RKO (cell line): ENCODE data around the gene BLCAP.
A peak's percentile ranks its signal among the peaks of the same experiment; 100 is the strongest.
"Not testable (repeated sequence)": the region's sequence is repeated elsewhere in the genome, so short reads cannot be mapped to it uniquely, and the experiment has no call there.

ENCODE experiments used
- DNase-seq: peaks from one replicate; pipeline ENCODE4 v3.0.0-alpha.2; 2016; ENCODE audit warnings: low spot score

Gene BLCAP, protein sequence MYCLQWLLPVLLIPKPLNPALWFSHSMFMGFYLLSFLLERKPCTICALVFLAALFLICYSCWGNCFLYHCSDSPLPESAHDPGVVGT

DNA sequence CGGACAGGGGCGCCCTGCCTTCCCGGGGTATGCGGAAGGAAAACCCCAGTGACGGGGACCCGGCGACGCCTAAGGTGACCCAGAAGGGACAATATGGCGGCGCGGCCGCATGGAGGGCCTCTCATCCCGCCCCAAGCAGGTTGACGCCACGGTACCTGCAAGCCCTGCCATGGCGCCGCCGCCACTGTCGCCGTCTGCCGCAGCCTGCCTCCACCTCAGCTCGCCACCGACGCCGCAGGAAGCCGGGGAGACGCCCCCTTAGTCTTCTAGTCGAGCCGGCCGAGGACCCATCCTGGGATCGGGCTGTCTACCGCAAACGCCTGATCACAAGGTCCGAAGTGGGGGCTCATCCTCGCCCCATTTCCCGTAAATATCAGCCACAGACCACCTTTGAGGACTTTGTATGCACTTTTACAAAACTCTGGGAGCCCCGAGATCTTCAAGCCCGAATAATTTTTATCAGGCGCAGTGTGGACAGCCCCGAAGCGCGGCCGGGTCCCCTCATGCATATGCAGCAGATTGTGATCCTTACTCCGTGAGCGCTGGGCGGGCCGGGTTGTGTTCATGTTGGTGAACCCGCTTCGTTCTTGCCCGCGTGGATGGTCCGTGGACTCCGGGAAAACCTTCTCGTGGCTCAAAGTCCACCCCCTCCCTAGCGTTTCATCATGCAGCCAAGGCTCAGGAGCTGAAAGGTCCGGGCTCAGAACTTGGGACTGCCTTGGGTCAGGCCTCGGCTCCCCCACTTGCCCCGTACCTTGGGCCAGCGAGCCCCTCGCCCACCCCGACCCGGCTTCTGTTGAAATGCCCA, at the start of gene BLCAP:
TSS of gene BLCAP (minus strand) at position 239 of the 808 bp plus-strand sequence. CDS start 8,702 bp downstream, outside the sequence.
- peak; percentile 92 for DNase-seq

DNA sequence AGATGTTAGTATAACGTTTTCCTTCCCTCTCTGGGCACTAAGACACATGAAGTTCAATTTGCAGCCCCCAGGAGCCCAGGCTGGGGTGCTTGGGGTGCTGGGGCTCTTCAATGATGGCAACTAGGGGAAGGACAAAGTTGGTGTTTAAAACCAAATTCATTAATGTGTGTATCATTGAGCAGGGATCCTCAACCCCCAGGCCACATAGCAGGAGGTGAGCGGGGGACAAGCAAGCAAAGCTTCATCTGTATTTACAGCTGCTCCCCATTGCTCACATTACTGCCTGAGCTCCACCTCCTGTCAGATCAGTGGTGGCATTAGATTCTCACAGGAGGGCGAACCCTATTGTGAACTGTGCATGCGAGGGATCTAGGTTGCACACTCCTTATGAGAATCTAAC, 49.8 kb upstream of the BLCAP start:
- not testable (repeated sequence) for DNase-seq

DNA sequence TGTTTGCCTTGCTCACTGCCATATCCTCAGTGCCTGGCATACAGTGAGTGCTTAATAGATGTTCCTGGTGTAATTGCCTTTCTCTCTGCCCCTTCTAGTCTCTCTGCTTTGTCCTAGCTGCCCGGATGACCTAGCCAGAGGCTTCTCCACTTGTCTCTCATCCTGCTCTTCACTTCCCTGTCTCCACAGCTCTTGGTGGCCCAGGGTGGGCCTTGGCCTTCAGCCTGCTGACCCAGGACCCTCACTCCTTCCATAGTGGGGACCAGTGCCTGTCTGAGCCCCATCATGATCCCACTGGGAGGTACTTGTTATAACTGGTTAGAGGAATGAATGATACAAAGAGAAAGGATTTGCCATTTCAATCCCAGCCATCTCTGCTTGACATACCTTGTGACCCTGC, 49.2 kb upstream of the BLCAP start:
- no peak for DNase-seq

DNA sequence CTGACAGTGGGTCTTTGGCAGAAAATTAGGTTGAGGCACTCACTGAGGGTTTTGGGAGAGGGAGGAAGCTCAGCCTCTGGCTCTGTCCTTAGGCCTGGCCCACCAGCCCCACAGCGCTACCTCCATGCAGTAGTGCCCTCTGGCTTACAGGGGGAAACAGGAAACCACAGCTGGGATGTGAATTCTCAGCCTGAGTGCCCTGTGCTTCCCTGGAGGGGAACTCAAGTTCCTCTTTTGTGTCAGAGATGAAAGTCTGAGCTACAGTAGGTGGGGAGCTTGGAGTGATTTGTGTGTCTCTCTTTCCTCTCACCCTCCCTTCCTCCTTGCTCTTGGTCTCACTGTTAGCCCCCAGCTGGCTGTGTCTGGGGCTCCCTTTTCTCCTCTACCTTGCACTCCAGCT, 48.2 kb upstream of the BLCAP start:
- DNase-seq: no peak

DNA sequence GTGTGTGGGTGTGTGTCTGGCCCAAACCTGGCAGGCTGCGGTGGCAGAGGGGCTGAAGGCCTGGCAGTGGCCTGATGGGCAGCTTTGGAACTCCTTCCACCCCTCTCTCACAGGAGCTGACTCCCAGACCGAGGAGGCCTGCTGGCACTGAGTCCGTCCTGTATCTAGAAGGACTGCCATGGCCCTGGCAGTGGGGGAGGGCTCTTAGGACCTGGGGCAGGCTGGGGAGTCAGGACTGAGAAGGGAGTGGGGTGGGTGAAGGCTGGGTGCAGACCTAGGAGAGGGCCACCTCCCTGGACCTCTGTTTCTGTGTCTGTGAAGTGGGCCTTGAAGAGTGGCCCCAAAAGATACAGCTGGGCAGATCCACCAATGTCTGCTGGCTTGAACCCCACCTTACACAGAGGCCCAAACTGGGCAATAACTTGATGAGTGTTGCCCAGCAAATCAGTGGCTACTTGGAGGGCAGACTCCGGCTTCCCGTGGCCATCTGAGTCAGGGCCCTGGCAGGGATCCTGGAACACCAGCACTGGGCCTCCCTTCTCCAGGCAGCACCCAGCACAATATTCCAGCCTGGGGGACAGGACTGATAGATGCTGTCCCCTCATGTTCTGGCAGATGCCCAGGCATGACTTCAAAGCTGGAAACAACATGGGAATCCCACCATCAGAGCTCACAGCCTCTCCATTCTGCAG, 46.7 kb upstream of the BLCAP start:
- DNase-seq: no peak

DNA sequence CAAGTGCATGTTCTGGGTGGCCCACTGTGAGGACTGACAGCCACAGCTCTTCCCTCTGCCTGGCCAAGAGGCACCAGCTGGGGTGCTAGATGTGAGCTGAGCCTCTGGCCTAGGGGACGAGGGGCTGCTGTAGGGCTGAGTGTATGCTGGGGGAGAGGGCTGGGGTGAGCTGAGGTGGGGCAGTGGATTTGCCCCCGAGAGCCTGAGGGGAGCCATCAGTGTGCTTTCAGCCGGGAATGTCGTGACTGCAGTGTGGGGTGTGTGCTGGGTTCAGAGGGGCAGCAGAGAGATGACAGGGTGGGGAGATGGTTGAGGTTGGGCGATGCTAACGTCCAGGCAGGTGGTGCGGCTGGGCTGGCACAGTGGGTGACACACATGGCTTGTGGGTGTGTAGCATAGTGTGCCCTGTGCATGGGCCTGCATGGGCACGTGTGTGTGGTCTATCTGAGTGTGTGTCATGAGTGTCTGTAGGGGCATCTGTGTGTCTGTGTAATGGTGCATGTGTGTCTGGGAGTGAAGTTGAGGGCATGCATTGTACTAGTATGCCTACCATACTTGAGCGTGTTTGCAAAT, 46.0 kb upstream of the BLCAP start:
- DNase-seq: no peak

DNA sequence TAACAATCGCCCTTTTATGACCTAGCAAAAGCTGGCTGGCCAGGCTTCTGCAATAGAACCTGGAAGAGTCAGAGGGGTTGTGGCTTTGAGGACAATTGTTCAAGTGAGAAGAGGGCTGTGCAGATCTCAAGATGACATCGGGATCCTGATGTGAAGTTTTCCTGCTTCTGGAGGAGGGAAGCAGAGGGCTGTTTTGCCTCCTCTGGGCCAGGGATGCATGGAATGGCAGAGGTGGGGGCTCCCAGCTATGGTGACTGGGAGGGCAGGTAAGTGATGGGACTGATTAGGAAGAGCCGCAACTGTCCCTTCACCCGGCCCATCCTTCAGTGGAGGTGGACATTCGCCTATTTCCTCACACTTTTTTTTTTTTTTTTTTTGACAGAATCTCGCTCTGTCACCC, 43.4 kb upstream of the BLCAP start:
- DNase-seq: no peak

DNA sequence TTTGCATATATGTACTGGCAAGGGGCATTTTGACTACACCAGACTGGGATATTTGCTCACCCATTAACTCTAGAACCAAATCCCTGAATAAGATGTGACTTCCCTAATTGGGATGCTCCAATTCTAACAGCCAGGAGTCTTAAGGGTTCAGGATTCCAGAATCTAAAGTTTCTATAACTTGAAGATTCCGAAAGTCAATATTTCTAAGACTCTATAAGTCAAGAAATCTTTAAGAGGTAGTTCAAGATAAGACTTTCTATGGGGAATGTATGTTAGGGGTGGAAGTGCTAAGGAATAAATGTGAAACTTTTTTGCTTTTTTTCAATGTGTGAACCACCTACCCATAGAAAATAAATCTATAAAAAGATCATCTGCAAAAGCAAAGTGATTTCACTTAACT, 42.7 kb upstream of the BLCAP start:
- no peak for DNase-seq

DNA sequence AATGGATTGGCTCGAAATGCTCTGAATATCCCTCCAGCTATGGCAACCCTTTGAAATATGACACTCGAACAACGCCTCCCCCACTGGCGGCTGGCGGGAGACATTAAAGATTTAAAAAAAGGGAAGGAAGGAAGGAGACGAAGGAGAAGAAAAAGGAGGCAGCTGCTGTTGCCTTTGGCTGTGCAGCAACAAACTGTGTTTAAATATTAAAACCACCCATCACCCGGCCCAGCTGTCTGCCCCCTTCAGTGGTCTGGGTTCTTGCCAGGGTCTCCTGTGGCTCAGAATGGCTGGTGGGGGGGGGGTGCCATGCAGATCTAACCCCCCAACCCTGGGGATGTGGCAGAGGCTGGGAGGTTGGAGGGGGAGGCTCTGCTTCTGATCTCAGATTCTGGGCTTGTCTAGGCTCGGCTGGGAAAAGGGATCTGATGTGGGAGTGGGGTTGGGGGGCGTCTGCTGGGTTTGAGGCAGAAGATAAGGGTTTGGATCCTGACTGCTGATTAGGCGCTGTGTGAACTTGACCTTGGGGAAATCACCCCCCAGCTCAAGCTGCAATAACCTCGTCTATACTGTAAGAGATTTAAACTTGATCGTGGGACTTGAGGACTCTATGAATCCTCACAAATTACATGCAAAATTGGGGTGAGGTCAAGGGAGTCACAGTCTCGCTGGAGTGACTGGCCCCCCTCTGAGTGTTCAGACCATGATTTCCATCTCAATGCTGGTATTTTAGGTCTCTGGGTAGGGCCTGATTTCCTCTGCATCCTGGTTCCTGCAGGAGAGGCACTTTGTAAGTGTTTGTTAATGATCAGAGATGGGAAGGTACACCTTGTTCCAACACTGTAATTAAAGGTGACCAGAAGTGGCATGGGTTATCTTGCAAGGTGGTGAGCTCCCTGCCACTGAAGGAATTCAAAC, 40.3 kb upstream of the BLCAP start:
- DNase-seq: no peak

DNA sequence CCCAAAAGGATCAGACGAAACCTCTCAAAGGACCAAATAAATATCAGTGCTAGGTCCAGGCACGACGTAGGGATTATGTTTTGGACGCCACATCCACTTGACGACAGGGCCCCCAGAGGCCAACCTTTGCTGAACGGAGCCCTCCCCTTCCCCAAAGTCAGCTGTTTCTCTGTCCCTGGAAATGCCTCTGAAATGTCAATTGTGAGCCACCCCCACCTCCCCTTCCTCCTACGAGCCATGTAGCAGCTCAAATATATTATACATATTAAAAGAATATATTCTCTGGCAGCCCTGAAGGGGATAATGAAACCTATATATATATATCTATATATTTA, 39.6 kb upstream of the BLCAP start:
- no peak for DNase-seq

DNA sequence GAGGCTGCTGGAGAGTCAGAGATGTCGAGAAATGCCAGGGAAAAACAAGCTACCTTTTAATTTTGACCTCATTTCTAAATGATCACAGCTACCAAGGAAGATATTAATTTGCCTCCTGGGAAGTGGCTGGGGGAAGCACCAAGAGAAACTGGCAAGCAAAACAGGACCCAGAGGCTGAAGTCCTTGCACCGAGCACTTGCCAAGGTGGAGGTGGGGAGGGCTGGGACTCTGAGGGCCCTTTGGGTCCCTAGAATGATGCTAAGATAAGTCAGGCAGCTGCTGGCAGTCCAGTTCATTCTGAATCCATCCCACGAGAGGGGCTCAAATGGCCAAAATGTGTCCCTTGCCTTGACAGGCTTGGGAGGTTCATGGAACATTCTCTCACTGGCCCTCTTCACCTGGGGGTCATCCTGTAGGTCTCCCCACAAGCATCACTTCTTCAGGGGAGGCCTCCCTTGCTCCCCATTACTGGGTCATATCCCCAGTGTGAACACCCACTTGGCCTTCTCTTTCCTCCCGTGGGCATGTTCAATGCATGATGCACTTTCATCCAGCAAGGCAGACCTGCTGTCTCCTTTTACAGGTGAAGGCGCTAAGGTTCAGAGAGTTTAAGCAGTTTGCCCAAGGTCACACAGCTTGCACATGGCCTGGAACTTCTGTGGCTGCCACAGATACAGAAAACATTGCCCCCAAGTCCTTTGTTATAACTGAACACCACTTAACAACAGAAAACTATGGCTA, 39.1 kb upstream of the BLCAP start:
- no peak for DNase-seq

DNA sequence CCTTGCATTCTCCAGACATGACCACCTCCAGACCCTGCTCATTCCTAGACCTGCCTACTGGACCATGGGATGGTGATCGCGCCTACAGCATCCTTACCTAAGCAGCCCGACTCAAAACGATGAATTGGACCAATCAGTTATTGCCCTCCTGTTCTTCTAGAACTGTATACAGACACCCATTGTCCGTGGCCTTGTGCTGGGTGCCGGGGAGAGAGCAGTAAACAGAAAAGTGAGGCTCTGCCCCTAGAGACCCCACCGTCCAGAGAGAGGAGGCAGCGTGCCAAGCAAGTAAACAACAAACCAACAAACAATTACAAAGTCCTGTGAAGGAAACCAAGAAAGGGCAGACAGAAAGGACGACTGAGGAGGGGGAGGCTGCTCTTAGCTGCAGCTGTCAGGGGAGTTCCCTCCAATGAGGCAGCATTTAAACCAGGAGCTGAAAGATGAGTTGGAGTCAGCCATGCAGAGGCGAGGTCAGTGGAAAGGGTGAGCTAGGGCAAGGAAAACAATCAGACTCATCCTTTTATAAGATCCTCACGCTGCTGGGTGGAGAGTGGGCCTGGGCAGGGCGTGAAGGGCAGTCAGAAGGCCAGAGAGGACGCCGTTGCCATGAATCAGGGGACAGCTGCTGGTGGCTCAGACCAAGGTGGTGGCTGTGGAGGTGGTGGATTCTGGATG, 37.6 kb upstream of the BLCAP start:
- no peak for DNase-seq

DNA sequence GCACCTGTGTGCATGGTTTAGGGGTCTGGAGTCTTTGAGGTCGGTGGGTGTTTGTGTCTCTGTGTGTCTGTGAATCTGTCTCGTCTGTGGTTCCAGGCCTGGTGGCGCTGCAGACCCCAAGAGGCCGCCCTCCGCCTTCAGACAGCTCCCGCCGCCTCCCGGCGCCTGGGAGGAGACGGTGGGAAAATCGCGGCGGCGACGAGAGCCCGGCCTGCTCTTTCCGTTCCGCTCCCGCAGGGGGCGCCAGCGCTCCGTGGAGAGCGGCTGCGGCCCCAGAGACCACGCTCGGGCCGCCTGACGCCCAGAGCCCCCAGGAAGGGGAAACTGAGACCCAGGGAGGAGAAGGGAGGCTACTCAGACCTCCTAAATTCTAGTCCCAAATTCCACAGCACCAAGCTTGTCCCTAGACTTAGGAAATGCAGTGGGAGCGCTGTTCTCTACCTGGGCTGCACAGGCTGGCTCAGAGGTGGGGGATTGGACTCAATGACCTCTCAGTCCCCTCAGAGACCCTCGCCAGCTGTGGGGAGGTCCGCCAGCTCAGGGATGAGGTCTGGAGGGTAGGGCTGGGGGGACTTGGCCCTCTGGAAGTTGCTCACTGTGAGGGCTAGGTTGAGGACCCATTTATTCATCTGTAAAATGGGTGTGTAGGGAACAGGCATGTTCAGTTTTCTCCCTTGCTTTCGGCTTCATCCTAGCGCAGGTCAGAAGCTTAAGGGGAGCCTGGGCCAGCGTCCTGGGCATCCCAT, 36.9 kb upstream of the BLCAP start:
- DNase-seq: peak; percentile 35

DNA sequence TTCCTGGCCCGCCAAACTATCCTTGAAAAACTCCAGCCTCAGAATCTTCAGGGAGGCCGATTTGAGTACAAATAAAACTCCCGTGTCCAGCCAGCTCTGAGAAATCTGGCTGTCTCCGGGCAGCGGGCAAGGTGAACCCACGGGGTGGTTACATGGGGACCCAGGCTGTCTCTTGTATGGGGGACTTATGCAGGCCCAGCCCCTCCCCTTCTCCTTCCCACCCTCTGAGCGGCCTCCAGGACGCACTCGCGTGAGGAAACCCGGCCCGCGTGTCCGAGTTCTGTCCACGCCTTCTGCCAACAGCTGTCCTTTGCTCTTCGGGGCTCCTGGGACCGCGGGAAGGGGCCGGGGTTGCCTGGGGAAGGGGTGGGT, 36.3 kb upstream of the BLCAP start:
- DNase-seq: no peak

DNA sequence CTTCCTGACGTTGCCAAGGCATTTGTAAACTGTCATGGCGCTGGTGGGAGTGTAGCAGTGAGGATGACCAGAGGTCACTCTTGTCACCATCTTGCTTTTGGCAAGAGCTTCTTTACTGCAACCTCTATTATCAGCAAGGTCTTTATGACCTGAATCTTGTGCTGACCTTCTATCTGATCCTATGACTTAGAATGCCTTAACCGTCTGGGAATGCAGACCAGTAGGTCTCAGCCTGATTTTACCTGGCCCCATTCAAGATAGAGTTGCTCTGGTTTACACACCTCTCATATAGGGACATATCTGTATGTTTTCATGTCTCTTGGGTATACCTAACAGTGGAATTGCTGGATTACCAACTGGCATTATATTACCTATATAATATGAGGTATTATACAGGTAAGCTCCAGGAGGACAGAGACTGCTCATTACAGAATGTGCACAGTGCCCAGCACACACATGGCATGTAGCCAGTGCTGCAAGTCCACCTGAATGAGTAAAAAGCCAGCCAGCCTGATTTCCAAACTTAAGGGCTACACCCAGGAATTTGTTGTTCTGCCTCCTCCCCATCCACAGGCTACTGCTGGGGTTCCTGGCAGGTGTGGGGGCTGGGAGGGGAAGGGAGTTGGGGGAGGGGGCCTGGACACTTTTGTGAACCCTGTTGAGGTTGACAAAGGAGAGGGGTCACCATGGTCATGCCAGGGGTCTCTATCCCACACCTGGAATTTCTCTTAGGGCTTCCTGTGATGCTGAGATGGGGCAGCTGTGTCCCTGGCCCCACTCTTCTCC, 35.2 kb upstream of the BLCAP start:
- DNase-seq: no peak

DNA sequence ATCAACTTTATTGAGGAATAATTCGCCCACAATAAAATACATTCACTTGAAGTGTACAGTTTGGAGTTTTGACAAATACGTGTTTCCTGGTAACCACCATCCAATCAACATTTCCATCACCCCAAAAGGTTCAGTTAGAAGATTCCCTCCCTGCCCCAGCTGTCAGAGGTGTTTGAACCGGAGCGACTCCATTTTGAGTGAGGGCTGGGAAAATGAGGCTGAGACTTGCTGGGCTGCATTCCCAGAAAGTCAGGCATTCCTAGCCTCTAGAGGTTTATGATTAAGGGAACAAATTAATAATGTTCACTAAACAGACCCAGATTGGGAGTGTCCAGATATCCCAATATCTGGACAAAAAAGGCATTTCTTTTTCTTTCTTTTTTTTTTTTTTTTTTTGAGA, 33.0 kb upstream of the BLCAP start:
- no peak for DNase-seq

DNA sequence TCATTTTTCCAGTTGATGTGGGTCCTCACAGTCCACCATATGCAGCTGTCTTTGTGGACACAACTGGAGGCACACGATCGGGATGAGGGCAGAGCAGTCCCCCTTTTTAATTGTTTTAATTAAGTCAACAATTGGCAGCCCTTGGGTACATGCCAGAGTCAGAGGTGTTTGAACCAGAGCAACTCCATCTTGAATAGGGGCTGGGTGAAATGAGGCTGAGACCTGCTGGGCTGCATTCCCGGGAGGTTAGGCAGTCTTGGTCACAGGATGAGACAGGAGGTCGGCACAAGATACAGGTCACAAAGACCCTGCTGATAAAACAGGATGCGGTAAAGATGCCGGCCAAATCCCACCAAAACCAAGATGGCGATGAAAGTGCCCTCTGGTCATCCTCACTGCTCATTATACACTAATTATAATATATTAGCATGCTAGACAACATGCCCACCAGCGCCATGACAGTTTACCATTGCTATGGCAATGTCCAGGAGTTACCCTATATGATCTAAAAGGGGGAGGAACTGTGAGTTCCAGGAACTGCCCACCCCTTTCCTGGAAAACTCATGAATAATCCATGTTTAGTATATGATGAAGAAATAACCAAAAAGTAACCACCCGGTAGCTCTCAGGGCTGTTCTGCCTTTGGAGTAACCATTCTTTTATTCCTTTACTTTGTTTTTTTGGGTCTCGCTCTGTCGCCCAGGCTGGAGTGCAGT, 31.8 kb upstream of the BLCAP start:
- no peak for DNase-seq

DNA sequence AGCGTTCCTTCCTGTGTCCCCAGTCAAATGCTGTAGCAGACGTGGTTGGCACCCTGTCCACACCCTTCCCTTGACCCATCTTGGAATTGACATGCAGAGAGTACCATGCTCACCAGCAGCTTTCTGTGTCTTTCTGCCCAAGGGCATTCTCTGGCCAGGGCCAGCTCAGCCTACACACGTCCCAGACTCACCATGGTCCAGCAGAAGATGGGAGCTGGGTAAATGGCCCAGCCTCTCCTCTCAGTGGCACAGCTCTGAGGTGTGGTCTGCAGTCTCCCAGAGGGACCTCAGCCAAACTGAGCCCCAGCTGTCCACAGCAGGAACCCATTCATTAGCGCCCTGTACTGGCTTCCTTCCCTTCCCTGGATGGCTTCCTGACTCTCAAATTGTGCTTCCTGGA, 31.1 kb upstream of the BLCAP start:
- DNase-seq: no peak

DNA sequence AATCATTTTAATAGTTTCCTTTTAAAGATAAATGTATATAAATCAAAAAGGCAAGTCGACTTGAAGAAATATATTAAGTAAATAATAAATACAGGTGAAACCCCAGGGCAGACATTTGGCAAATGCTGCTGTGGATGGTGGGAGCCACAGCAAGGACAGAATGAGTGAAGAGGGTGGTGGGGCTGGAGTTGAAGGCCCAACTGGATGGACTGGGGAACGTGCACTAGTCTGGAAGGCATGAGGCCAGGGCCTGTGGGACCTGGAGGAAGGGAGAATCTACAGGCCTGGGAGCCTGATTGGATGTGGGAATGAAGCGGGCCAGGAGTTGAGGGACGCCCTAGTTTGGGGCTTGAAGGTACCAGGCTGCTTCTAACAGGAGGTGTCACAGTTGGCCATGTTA, 30.6 kb upstream of the BLCAP start:
- no peak for DNase-seq
